Measurements from ENCODE around the gene ZNF254.
"Not testable (repeated sequence)": the region's sequence is repeated elsewhere in the genome, so short reads cannot be mapped to it uniquely, and the experiment has no call there.

The ZNF254 gene

GRCh38 chr19:24072720-24073119 lies 14.3 kb upstream of the ZNF254 start:
- no peak for DNase-seq

- no peak for DNase-seq
Measured at GRCh38 chr19:24073807-24074206, 13.2 kb upstream of the ZNF254 start.

GRCh38 chr19:24074720-24075454 lies 12.1 kb upstream of the ZNF254 start:
- DNase-seq = peak; percentile 63

GRCh38 chr19:24075530-24075929 lies 11.5 kb upstream of the ZNF254 start:
- not testable (repeated sequence) for DNase-seq

- DNase-seq = no peak
Measured at GRCh38 chr19:24078680-24079079, 8.3 kb upstream of the ZNF254 start.

GRCh38 chr19:24081056-24081455 lies 5.9 kb upstream of the ZNF254 start:
- no peak for DNase-seq

GRCh38 chr19:24098359-24098758 lies 11.4 kb downstream of the ZNF254 start:
- no peak for DNase-seq

- no peak for DNase-seq
Measured at GRCh38 chr19:24099829-24100228, 12.8 kb downstream of the ZNF254 start.

GRCh38 chr19:24100597-24100996 lies 13.6 kb downstream of the ZNF254 start:
- DNase-seq = not testable (repeated sequence)

GRCh38 chr19:24101459-24102115 lies 14.6 kb downstream of the ZNF254 start:
- DNase-seq = no peak

GRCh38 chr19:24127601-24128000 lies 40.6 kb downstream of the ZNF254 start:
- no peak for DNase-seq

GRCh38 chr19:24140099-24140498 lies 53.1 kb downstream of the ZNF254 start:
- peak; percentile 74 for DNase-seq

GRCh38 chr19:24140591-24140990 lies 53.6 kb downstream of the ZNF254 start:
- DNase-seq = no peak

GRCh38 chr19:24141612-24142011 lies 54.6 kb downstream of the ZNF254 start:
- DNase-seq = no peak

- no peak for DNase-seq
Measured at GRCh38 chr19:24142771-24143170, 55.8 kb downstream of the ZNF254 start.

- no peak for DNase-seq
Measured at GRCh38 chr19:24159707-24160106, 72.7 kb downstream of the ZNF254 start.

GRCh38 chr19:24166055-24166454 lies 79.1 kb downstream of the ZNF254 start:
- DNase-seq = no peak

GRCh38 chr19:24173882-24174281 lies 86.9 kb downstream of the ZNF254 start:
- DNase-seq = no peak

GRCh38 chr19:24177686-24178085 lies 90.7 kb downstream of the ZNF254 start:
- no peak for DNase-seq

GRCh38 chr19:24178207-24178606 lies 91.2 kb downstream of the ZNF254 start:
- no peak for DNase-seq

Data from HCEC 1CT (cell line).